Measurements from ENCODE around the gene USP13.
"Not testable (repeated sequence)": the region's sequence is repeated elsewhere in the genome, so short reads cannot be mapped to it uniquely, and the experiment has no call there.

USP13 gene

GRCh38 chr3:179655236-179655635 lies 2.4 kb downstream of the USP13 start:
- no peak for DNase-seq

DNA sequence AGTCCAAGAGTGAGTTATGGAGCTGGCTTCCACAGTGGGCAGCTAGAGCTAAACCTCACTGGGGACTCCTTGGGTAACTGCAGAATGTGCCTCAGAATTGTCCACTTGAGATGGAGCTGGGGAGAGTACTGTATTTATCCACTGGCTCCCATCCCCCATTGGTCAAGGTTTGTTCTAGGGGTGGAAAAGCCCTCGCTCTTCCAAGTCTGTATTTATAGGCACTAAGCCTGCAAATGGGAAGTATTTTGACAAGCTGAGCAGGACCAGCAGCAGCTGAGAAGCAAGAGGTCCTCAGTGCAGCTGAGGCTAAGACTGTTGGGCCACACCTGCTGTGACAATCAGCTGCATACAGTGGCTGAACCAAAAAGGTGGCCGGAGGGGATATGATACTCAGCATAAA lies 5.8 kb downstream of the USP13 start:
- DNase-seq, result no peak

- DNase-seq, result no peak
Observed at GRCh38 chr3:179660872-179661271, 8.0 kb downstream of the USP13 start.

- DNase-seq, result no peak
Observed at GRCh38 chr3:179661777-179662176, 8.9 kb downstream of the USP13 start.

GRCh38 chr3:179663093-179663492 lies 10.3 kb downstream of the USP13 start:
- no peak for DNase-seq

DNA sequence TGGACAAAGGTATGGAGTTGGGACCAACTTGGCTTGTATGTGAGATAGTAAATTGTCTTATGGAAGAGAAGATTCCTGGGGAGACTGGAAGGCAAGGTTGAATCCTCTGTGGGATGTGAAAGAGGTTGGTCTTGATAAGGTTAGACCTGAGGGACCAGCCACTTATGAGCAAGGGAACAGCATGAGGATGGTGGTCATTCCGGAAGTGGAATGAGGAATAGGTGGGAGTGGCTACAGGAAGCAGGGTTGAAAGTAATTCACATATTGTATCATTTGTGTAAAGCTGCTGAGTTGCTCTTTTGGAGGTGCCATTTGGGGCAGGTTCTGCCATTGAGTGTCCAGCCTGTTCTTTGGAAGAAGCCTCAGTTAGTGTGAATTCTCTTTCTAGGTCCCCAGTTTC lies 13.2 kb downstream of the USP13 start:
- DNase-seq, result no peak

- no peak for DNase-seq
Observed at GRCh38 chr3:179666436-179667035, 13.7 kb downstream of the USP13 start.

DNA sequence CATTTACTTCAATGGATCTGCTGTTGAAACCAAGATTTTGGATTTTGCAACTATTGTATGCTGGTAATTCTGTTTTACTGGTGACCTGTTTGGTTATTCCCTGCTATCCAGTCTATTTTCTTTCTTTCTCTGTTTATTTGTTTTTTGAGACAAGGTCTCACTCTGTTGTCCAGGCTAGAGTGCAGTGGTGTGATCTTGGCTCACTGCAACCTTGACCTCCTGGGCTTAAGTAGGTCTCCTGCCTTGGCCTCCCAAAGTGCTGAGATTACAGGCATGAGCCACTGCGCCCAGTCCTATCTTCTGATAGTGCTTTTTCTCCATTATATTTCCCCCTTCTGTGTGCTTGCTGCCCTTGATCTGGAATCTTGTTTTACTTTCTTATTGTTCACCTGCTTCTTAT lies 15.6 kb downstream of the USP13 start:
- no peak for DNase-seq

DNA sequence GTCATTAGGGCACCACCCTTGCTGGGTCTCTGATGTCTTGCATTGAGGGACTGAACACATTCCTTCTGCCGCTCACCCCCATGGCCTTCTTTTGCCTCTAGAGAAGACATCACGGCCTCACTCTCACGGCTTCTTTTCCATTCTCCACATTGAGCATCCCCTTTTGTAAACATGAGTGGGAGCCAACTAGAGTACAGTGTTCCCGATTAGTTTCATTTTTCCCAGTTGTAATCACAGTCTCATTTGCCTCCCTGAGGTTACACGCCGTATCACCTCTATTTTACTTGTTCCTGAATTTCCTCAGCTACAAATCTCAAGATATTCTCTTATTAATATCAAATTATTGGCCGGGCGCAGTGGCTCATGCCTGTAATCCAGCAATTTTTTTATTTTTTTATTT lies 17.5 kb downstream of the USP13 start:
- no peak for DNase-seq

DNA sequence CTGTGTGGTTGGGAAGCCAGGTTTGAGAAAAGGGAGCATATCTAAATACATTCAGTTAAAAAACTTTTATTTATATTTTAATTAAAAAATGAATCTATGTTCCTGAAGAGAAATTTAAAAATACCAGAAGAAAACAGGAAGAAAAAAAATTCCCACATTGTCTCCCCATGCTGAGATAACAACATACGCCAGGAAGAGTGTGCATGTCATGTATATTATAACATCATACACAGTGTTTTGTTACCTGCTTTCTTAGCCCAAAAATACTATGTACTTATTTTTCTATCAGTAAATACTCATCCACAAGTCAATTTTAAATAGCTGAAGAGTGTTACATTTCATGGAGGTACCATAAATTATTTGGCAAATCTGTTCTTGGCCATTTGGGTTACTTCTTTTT lies 18.5 kb downstream of the USP13 start:
- DNase-seq, result no peak

- no peak for DNase-seq
Observed at GRCh38 chr3:179671747-179672242, 19.0 kb downstream of the USP13 start.

DNA sequence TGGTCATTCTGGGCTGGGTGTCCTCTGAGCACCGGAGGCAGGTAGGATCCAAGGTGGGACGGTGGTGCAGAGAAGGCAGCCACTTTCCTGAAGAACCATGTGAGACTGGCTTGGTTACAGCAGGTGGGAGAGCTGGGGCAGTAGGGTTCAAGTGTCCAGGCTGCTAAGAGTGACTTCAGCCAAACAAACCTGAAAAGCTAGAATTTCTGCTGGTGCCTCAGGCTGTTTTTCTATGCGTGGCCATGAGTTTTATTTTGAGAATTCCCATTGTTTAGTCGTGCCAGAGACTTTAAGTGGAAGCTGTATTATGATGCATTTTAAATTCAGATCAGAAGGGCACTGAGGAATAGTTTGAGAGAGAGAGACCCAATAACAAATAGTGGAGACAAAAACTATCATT lies 20.1 kb downstream of the USP13 start:
- DNase-seq, result no peak

- DNase-seq, result no peak
Observed at GRCh38 chr3:179673523-179673922, 20.7 kb downstream of the USP13 start.

DNA sequence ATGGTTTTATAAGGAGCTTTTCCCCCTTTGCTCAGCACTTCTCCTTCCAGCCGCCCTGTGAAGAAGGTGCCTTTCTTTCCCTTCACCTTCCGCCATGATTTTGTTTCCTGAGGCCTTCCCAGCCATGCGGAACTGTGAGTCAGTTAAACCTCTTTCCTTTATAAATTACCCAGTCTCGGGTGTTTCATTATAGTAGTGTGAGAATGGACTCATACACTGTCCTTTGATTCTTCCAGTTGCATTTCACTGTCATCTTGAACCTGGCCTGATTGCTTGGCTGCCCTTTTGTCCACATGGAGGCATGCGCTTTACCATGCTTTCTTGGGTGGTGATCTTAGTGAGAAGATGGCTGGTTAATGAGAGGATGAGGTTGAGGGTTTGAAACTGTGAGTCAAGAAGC lies 23.2 kb downstream of the USP13 start:
- DNase-seq, result no peak

- no peak for DNase-seq
Observed at GRCh38 chr3:179677884-179678283, 25.0 kb downstream of the USP13 start.

- DNase-seq, result no peak
Observed at GRCh38 chr3:179681492-179682263, 28.8 kb downstream of the USP13 start.

- DNase-seq, result no peak
Observed at GRCh38 chr3:179682426-179683080, 29.7 kb downstream of the USP13 start.

DNA sequence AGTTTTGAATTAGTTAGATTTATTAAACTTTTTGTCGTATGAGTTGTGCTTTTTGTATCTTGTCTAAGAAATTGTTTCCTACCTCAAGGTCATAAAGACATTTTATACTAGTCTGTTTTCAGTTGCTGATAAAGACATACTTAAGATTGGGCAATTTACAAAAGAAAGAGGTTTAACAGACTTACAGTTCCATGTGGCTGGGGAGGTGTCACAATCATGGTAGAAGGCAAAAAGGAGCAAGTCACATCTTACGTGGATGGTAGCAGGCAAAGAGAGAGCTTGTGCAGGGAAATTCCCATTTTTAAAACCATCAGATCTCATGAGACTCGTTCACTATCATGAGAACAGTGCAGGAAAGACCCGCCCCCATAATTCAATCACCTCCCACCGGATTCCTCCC lies 30.4 kb downstream of the USP13 start:
- DNase-seq, result not testable (repeated sequence)

DNA sequence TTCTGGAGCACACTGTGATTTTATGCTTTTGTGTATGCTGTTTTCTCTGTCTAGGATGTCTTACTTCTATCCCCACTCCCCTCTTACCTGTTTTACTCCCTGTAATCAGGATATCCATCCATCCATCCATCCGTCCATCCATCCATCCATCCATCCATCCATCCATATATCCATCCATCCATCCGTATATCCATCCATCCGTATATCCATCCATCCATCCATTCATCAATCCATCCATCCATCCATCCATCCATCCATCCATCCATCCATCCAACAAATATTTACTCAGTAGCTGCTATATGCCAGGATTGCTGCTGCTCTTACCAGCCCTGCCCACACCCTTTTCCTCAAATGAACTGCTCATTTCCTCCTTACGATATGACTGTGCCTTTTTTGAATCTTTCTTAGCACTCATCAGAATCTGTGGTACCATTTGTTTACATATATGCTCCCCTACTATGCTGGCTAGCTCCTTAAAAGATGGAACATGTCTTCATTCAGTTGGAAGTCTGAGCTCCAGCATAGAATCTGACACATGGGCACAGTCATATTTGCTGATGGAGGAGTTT lies 35.2 kb downstream of the USP13 start:
- no peak for DNase-seq

DNA sequence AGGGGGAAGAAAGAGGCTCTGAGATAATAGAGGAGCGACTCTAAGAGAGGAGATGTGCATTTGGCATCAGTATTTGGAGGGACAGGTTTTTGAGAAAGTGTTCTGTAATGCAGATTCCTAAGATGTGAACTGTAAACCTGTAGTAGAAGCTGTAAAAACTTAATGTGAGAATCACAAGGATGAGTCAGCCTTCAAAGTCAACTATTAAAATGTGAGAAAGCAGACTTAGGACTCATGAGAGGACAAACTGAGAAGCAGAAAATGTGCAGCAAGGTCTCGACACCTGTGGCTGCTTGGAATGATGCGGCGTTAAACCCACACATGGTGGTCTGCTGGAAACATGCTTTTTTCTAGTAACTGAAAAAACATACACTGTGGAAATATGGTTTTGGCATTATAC lies 36.0 kb downstream of the USP13 start:
- DNase-seq, result no peak

GRCh38 chr3:179694731-179695130 lies 41.9 kb downstream of the USP13 start:
- no peak for DNase-seq

DNA sequence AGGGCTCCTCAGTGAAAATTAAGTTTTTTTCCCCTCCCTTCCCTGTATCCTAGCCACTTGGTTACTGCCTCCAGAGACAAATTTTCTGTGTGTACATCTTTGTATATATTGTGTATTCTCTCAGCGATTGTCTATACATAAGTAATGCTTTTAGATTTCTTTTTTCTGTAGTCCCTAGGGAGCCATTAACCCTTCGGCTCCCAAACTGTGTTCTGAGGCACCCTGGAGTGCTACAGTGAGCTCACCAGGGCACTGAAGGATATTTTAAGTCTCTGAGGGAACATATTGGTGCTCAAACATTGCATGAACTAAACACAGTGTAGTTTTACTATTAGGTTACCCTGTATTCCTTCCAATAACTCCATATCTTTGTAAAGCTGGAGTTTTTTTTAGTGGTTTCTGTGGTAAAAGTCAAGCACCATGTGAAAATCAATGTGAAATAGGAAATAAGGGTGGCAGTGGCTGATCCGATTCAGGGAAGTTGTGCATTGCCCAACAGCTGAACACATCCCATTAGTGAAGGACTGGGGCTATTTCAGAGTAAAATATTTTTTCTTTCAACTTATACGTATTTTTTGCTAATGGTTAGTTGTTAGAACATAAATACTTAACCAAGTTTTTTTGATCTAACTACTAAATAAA lies 43.0 kb downstream of the USP13 start:
- DNase-seq, result no peak

DNA sequence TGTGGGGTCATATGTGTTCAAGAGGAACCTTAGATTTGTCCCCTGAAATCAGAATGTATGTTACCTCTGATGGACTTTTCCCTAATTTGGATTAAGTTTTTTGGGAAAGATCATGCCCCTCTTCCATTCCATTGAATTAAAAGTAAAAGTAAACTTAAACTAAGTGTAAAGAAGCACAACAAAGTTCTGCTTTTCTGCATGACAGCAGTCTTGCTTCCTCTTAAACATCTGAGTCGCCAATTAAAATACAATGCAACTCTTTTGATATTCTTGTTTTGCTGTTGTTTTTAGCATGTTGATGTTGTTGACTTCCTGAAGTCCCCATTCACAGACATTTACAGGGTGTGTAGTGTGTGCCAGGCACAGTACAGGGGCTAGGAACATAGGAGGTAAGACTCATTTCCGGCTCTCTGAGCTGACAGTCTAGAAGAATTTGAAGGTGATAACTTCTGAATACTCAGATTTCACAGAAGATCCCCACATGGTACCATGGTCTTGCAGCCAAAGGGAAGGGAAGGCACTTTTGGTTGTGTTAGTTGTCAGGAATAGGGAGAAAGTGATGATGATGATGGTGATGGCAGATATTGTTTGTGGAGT lies 45.0 kb downstream of the USP13 start:
- no peak for DNase-seq
